Osteoblast (primary cell): ENCODE measurements around the gene EGLN1. TPM values are rescaled to one million over a fixed set of nuclear protein-coding genes. Genes with fewer than 3 reads are reported as not detected.
A peak's percentile ranks its signal among the peaks of the same experiment; 100 is the strongest.

Experiments
- DNase-seq: peaks from one replicate; pipeline ENCODE4 v3.0.0; 2011; ENCODE audit warnings: low spot score, mixed read lengths; ENCODE audit not compliant: insufficient read length; ENCODE audit errors: missing footprints
- H2AFZ ChIP-seq: 2 replicates; pipeline ENCODE4 v1.6.0; 2011; ENCODE audit warnings: mild to moderate bottlenecking, low read length
- H3K27ac ChIP-seq: 2 replicates; pipeline ENCODE4 v1.5.1; 2011; ENCODE audit warnings: mild to moderate bottlenecking, low read depth, low read length, moderate library complexity
- H3K27me3 ChIP-seq: 2 replicates; pipeline ENCODE4 v1.6.0; 2012; ENCODE audit warnings: mild to moderate bottlenecking, control low read depth, inconsistent platforms, low read length, moderate library complexity; ENCODE audit not compliant: insufficient read depth
- H3K36me3 ChIP-seq: 2 replicates; pipeline ENCODE4 v1.5.1; 2011; ENCODE audit warnings: mild to moderate bottlenecking, low read length, control low read depth, moderate library complexity; ENCODE audit not compliant: insufficient read depth
- H3K4me1 ChIP-seq: 2 replicates; pipeline ENCODE4 v1.5.1; 2011; ENCODE audit warnings: mild to moderate bottlenecking, low read length, control low read depth, moderate library complexity; ENCODE audit not compliant: insufficient read depth
- H3K4me2 ChIP-seq: 2 replicates; pipeline ENCODE4 v1.6.0; 2011; ENCODE audit warnings: mild to moderate bottlenecking, low read length; ENCODE audit not compliant: insufficient read depth
- H3K4me3 ChIP-seq: fragments of 200-600 bp; sonication (generic); 3 replicates; pipeline ENCODE4 v1.5.1; 2012; ENCODE audit warnings: mild to moderate bottlenecking, low read length, inconsistent platforms; ENCODE audit not compliant: insufficient read depth
- H3K79me2 ChIP-seq: 2 replicates; pipeline ENCODE4 v1.6.0; 2012; ENCODE audit warnings: mild to moderate bottlenecking, low read length, control low read depth, inconsistent platforms; ENCODE audit not compliant: insufficient read depth
- H3K9me3 ChIP-seq: 2 replicates; pipeline ENCODE4 v1.5.1; 2011; ENCODE audit warnings: low read depth, low read length, control low read depth
- H4K20me1 ChIP-seq: 2 replicates; pipeline ENCODE4 v1.6.0; 2012; ENCODE audit warnings: mild to moderate bottlenecking, low read length, control low read depth; ENCODE audit not compliant: insufficient read depth
- CTCF ChIP-seq: IDR thresholded peaks from 2 replicates; pipeline ENCODE4 v1.5.1; 2011; ENCODE audit warnings: mild to moderate bottlenecking, low read depth, low read length, moderate library complexity; ENCODE audit errors: extremely low read depth
- total RNA-seq: library from RNA; depleted of rRNA; stranded (reverse); fragments of >200 nt; gene quantifications from 2 replicates; pipeline ENCODE4 v1.2.3, GENCODE V29; 2012

EGLN1 gene
- total RNA-seq, 1 donor, result 52.5 TPM

DNA sequence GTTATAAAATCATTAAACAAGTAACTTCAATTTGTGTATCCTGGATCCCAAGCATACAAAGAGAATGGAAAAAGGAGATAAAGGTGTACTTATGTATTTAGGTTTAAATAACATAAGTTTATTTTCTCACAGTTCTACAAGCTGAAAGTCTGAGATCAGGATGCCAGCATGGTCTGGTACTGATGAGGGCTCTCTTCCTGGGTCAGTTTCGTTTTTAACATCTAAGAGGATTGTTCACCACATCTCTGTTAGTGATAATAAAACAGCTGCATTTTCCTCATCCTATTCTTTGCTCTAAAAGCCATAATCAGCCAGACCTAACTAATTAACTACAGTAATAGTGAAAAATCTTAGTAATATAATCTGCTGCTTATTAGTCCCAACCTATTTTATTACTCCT, 5.2 kb downstream of the EGLN1 start:
- Histone ChIP-seq H4K20me1 (peaks cover 29% of the 10 kb centered on the region), H3K9me3 (no peaks in the 10 kb centered on the region), H3K79me2 (peaks cover 92% of the 10 kb centered on the region), H3K4me1 (peaks cover 20% of the 10 kb centered on the region), H3K27me3 (no peaks in the 10 kb centered on the region), H2AFZ (no peak overlapping the region), H3K36me3 (no peaks in the 10 kb centered on the region), H3K4me3 (no peak overlapping the region), H3K4me2 (peak overlapping the region; percentile 34), H3K27ac (no peak overlapping the region)
- DNase-seq, result no peak
- TF ChIP-seq CTCF, result no peak

GRCh38 chr1:231415018-231415583, 7.0 kb downstream of the EGLN1 start:
- H3K27ac ChIP-seq, result no peak overlapping the region
- H3K4me1 ChIP-seq, result peaks cover 27% of the 10 kb centered on the region
- DNase-seq, result no peak
- peaks cover 22% of the 10 kb centered on the region for H4K20me1 ChIP-seq
- no peak overlapping the region for H3K4me3 ChIP-seq
- H3K79me2 ChIP-seq, result peaks cover 90% of the 10 kb centered on the region
- H3K4me2 ChIP-seq, result no peak overlapping the region
- no peak for TF ChIP-seq CTCF
- H2AFZ ChIP-seq, result no peak overlapping the region
- no peaks in the 10 kb centered on the region for H3K27me3 ChIP-seq
- H3K36me3 ChIP-seq, result no peaks in the 10 kb centered on the region
- no peaks in the 10 kb centered on the region for H3K9me3 ChIP-seq

- H3K4me1 ChIP-seq, result peaks cover 31% of the 10 kb centered on the region
- peaks cover 20% of the 10 kb centered on the region for H4K20me1 ChIP-seq
- no peaks in the 10 kb centered on the region for H3K9me3 ChIP-seq
- H3K27ac ChIP-seq, result no peak overlapping the region
- no peak overlapping the region for H3K4me3 ChIP-seq
- H3K79me2 ChIP-seq, result peaks cover 90% of the 10 kb centered on the region
- no peaks in the 10 kb centered on the region for H3K27me3 ChIP-seq
- no peak overlapping the region for H3K4me2 ChIP-seq
- H3K36me3 ChIP-seq, result no peaks in the 10 kb centered on the region
- DNase-seq, result no peak
- TF ChIP-seq CTCF, result no peak
- no peak overlapping the region for H2AFZ ChIP-seq
Observed at GRCh38 chr1:231414260-231415016, 7.6 kb downstream of the EGLN1 start.

- no peak overlapping the region for H2AFZ ChIP-seq
- TF ChIP-seq CTCF, result no peak
- H3K4me1 ChIP-seq, result peaks cover 24% of the 10 kb centered on the region
- no peak overlapping the region for H3K4me3 ChIP-seq
- H3K27ac ChIP-seq, result no peak overlapping the region
- H3K79me2 ChIP-seq, result peaks cover 90% of the 10 kb centered on the region
- H4K20me1 ChIP-seq, result peaks cover 19% of the 10 kb centered on the region
- no peak overlapping the region for H3K4me2 ChIP-seq
- no peak for DNase-seq
- H3K36me3 ChIP-seq, result no peaks in the 10 kb centered on the region
- no peaks in the 10 kb centered on the region for H3K27me3 ChIP-seq
- H3K9me3 ChIP-seq, result no peaks in the 10 kb centered on the region
Observed at GRCh38 chr1:231413749-231414082, 8.4 kb downstream of the EGLN1 start.
